Epithelial cell of esophagus (primary cell): Measurements from ENCODE around the gene PLEKHA7.
A peak's percentile ranks its signal among the peaks of the same experiment; 100 is the strongest.

Experiments used
- DNase-seq: peaks from one replicate; pipeline ENCODE4 v3.0.0; 2010; ENCODE audit warnings: low read depth
- H3K4me3 ChIP-seq: 2 replicates; pipeline ENCODE4 v1.5.1; 2011; ENCODE audit warnings: mild to moderate bottlenecking, low read length, control low read depth
- CTCF ChIP-seq: IDR thresholded peaks from 2 replicates; pipeline ENCODE4 v1.5.1; 2011; ENCODE audit warnings: low read depth, mild to moderate bottlenecking, low read length, control low read depth, inconsistent platforms; ENCODE audit not compliant: insufficient read depth; ENCODE audit errors: missing control alignments

Gene PLEKHA7

GRCh38 chr11:16900491-16900890 lies 113.7 kb downstream of the PLEKHA7 start:
- DNase-seq, result no peak
- TF ChIP-seq CTCF, result no peak
- no peak overlapping the region for H3K4me3 ChIP-seq

- DNase-seq, result no peak
- TF ChIP-seq CTCF, result no peak
- no peak overlapping the region for H3K4me3 ChIP-seq
Measured at GRCh38 chr11:16899708-16900303, 114.4 kb downstream of the PLEKHA7 start.

- H3K4me3 ChIP-seq, result no peak overlapping the region
- TF ChIP-seq CTCF, result no peak
- no peak for DNase-seq
Measured at GRCh38 chr11:16898274-16898985, 115.8 kb downstream of the PLEKHA7 start.

- DNase-seq, result no peak
- no peak for TF ChIP-seq CTCF
- H3K4me3 ChIP-seq, result no peak overlapping the region
Measured at GRCh38 chr11:16897470-16898061, 116.6 kb downstream of the PLEKHA7 start.

- DNase-seq, result no peak
- H3K4me3 ChIP-seq, result no peak overlapping the region
Measured at GRCh38 chr11:16896729-16897469, 117.3 kb downstream of the PLEKHA7 start.

GRCh38 chr11:16895306-16895705 lies 118.9 kb downstream of the PLEKHA7 start:
- DNase-seq, result peak; percentile 47
- no peak overlapping the region for H3K4me3 ChIP-seq
- TF ChIP-seq CTCF, result no peak

More at GRCh38 chr11:16896729-16897469, 117.3 kb downstream of the PLEKHA7 start:
- no peak for TF ChIP-seq CTCF
